ENCODE data around the gene ANKRD53.

- TF ChIP-seq ZNF8 (CRISPR knock-in tag; IDR thresholded peaks at IDR 0.05) = no peak
- no peak for TF ChIP-seq ISL1 (CRISPR knock-in tag; IDR thresholded peaks at IDR 0.05)
- no peak for TF ChIP-seq ZFP30 (CRISPR knock-in tag; IDR thresholded peaks at IDR 0.05)
- no peak for TF ChIP-seq ESRRG (CRISPR knock-in tag; IDR thresholded peaks at IDR 0.05)
- no peak for TF ChIP-seq PATZ1 (CRISPR knock-in tag; IDR thresholded peaks at IDR 0.05; ENCODE audit: borderline replicate concordance)
- TF ChIP-seq CSDC2 (CRISPR knock-in tag; IDR thresholded peaks at IDR 0.05) = no peak
- TF ChIP-seq POU6F1 (CRISPR knock-in tag; IDR thresholded peaks at IDR 0.05; ENCODE audit: borderline replicate concordance, low read depth) = no peak
- no peak for TF ChIP-seq ARNTL (CRISPR knock-in tag; IDR thresholded peaks at IDR 0.05; ENCODE audit: borderline replicate concordance, low read depth)
- TF ChIP-seq TCF4 (CRISPR knock-in tag; IDR thresholded peaks at IDR 0.05; ENCODE audit: borderline replicate concordance) = no peak
- no peak for TF ChIP-seq ZNF70 (CRISPR knock-in tag; IDR thresholded peaks at IDR 0.05)
- no peak for TF ChIP-seq PPARA (CRISPR knock-in tag; IDR thresholded peaks at IDR 0.05; ENCODE audit: borderline replicate concordance)
- TF ChIP-seq RARB (CRISPR knock-in tag; IDR thresholded peaks at IDR 0.05) = no peak
Observed at GRCh38 chr2:70981866-70982810, 3.7 kb downstream of the ANKRD53 start.
